Measurements from ENCODE around the gene SLC6A16. TPM values are rescaled to one million over a fixed set of nuclear protein-coding genes. Genes with fewer than 3 reads are reported as not detected.
"Not testable (repeated sequence)": the region's sequence is repeated elsewhere in the genome, so short reads cannot be mapped to it uniquely, and the experiment has no call there.

SLC6A16 gene
- polyA plus RNA-seq, 1 donor, result 0.61 TPM

GRCh38 chr19:49337267-49338022, 12.5 kb upstream of the SLC6A16 start:
- peaks cover 9% of the 10 kb centered on the region for H3K36me3 ChIP-seq (ENCODE audit: control insufficient read depth, insufficient read depth, low read length)
- peaks cover 47% of the 10 kb centered on the region for H3K27me3 ChIP-seq (ENCODE audit: control insufficient read depth, insufficient read depth, low read length)
- no peak overlapping the region for H3K27ac ChIP-seq (ENCODE audit: low read length)
- WGBS (ENCODE audit: insufficient coverage, low lambda C conversion rate), result 74% methylated on average over 3 of the region's 19 CpGs
- H3K4me3 ChIP-seq (ENCODE audit: low read length), result no peak overlapping the region
- peaks cover 4% of the 10 kb centered on the region for H3K4me1 ChIP-seq (ENCODE audit: control insufficient read depth, insufficient read depth, low read length)
- H3K9me3 ChIP-seq (ENCODE audit: control insufficient read depth, low read depth, low read length), result peaks cover 10% of the 10 kb centered on the region
- DNase-seq, result no peak

- Histone ChIP-seq H3K4me1 (ENCODE audit: control insufficient read depth, insufficient read depth, low read length) (peaks cover 4% of the 10 kb centered on the region), H3K27me3 (ENCODE audit: control insufficient read depth, insufficient read depth, low read length) (peaks cover 47% of the 10 kb centered on the region), H3K36me3 (ENCODE audit: control insufficient read depth, insufficient read depth, low read length) (peaks cover 6% of the 10 kb centered on the region), H3K4me3 (ENCODE audit: low read length) (no peak overlapping the region), H3K27ac (ENCODE audit: low read length) (no peak overlapping the region), H3K9me3 (ENCODE audit: control insufficient read depth, low read depth, low read length) (peaks cover 10% of the 10 kb centered on the region)
- DNase-seq, result no peak
- no CpG with 5 or more reads among the region's 10 CpGs for WGBS (ENCODE audit: insufficient coverage, low lambda C conversion rate)
Measured at GRCh38 chr19:49336482-49337266, 11.7 kb upstream of the SLC6A16 start.

- no peak overlapping the region for H3K4me3 ChIP-seq (ENCODE audit: low read length)
- H3K36me3 ChIP-seq (ENCODE audit: control insufficient read depth, insufficient read depth, low read length), result peaks cover 2% of the 10 kb centered on the region
- H3K27ac ChIP-seq (ENCODE audit: low read length), result no peak overlapping the region
Measured at GRCh38 chr19:49335784-49336481, 10.9 kb upstream of the SLC6A16 start.

GRCh38 chr19:49335071-49335783, 10.2 kb upstream of the SLC6A16 start, which contains the start of gene CD37:
Gene CD37 (plus strand): TSS chr19:49335406. CDS start chr19:49335541, 135 bp downstream.
- WGBS (ENCODE audit: insufficient coverage, low lambda C conversion rate), result 89% methylated on average over 1 of the region's 13 CpGs
- Histone ChIP-seq H3K36me3 (ENCODE audit: control insufficient read depth, insufficient read depth, low read length) (no peaks in the 10 kb centered on the region), H3K9me3 (ENCODE audit: control insufficient read depth, low read depth, low read length) (peaks cover 10% of the 10 kb centered on the region), H3K27me3 (ENCODE audit: control insufficient read depth, insufficient read depth, low read length) (peaks cover 37% of the 10 kb centered on the region), H3K4me3 (ENCODE audit: low read length) (no peak within 1 kb of the TSS), H3K27ac (ENCODE audit: low read length) (no peak within 1 kb of the TSS), H3K4me1 (ENCODE audit: control insufficient read depth, insufficient read depth, low read length) (peaks cover 4% of the 10 kb centered on the region)
- DNase-seq, result no peak

More at GRCh38 chr19:49335784-49336481, 10.9 kb upstream of the SLC6A16 start:
- peaks cover 10% of the 10 kb centered on the region for H3K9me3 ChIP-seq (ENCODE audit: control insufficient read depth, low read depth, low read length)
- WGBS (ENCODE audit: insufficient coverage, low lambda C conversion rate), result no CpG with 5 or more reads among the region's 14 CpGs
- no peak for DNase-seq
- H3K27me3 ChIP-seq (ENCODE audit: control insufficient read depth, insufficient read depth, low read length), result peaks cover 44% of the 10 kb centered on the region
- peaks cover 4% of the 10 kb centered on the region for H3K4me1 ChIP-seq (ENCODE audit: control insufficient read depth, insufficient read depth, low read length)

- H3K9me3 ChIP-seq (ENCODE audit: control insufficient read depth, low read depth, low read length), result peaks cover 3% of the 10 kb centered on the region
- peaks cover 24% of the 10 kb centered on the region for H3K27me3 ChIP-seq (ENCODE audit: control insufficient read depth, insufficient read depth, low read length)
- no peak for DNase-seq
- WGBS (ENCODE audit: insufficient coverage, low lambda C conversion rate), result no CpG with 5 or more reads among the region's 8 CpGs
- H3K4me1 ChIP-seq (ENCODE audit: control insufficient read depth, insufficient read depth, low read length), result no peaks in the 10 kb centered on the region
- no peak overlapping the region for H3K4me3 ChIP-seq (ENCODE audit: low read length)
- H3K27ac ChIP-seq (ENCODE audit: low read length), result no peak overlapping the region
- no peaks in the 10 kb centered on the region for H3K36me3 ChIP-seq (ENCODE audit: control insufficient read depth, insufficient read depth, low read length)
Measured at GRCh38 chr19:49333811-49334288, 8.9 kb upstream of the SLC6A16 start.

- peaks cover 3% of the 10 kb centered on the region for H3K9me3 ChIP-seq (ENCODE audit: control insufficient read depth, low read depth, low read length)
- no peaks in the 10 kb centered on the region for H3K4me1 ChIP-seq (ENCODE audit: control insufficient read depth, insufficient read depth, low read length)
- H3K27ac ChIP-seq (ENCODE audit: low read length), result no peak overlapping the region
- H3K4me3 ChIP-seq (ENCODE audit: low read length), result no peak overlapping the region
- H3K27me3 ChIP-seq (ENCODE audit: control insufficient read depth, insufficient read depth, low read length), result peaks cover 20% of the 10 kb centered on the region
- no CpG with 5 or more reads among the region's 3 CpGs for WGBS (ENCODE audit: insufficient coverage, low lambda C conversion rate)
- H3K36me3 ChIP-seq (ENCODE audit: control insufficient read depth, insufficient read depth, low read length), result no peaks in the 10 kb centered on the region
- no peak for DNase-seq
Measured at GRCh38 chr19:49333418-49333805, 8.4 kb upstream of the SLC6A16 start.

GRCh38 chr19:49332691-49333417, 7.9 kb upstream of the SLC6A16 start:
- H3K4me3 ChIP-seq (ENCODE audit: low read length); DNase-seq; H3K36me3 ChIP-seq (ENCODE audit: control insufficient read depth, insufficient read depth, low read length); H3K9me3 ChIP-seq (ENCODE audit: control insufficient read depth, low read depth, low read length); H3K4me1 ChIP-seq (ENCODE audit: control insufficient read depth, insufficient read depth, low read length); H3K27ac ChIP-seq (ENCODE audit: low read length): not testable (repeated sequence)
- peaks cover 14% of the 10 kb centered on the region for H3K27me3 ChIP-seq (ENCODE audit: control insufficient read depth, insufficient read depth, low read length)
- WGBS (ENCODE audit: insufficient coverage, low lambda C conversion rate), result no CpG with 5 or more reads among the region's 13 CpGs

- H3K4me1 ChIP-seq (ENCODE audit: control insufficient read depth, insufficient read depth, low read length), result no peaks in the 10 kb centered on the region
- H3K27ac ChIP-seq (ENCODE audit: low read length), result no peak overlapping the region
- H3K27me3 ChIP-seq (ENCODE audit: control insufficient read depth, insufficient read depth, low read length), result peaks cover 3% of the 10 kb centered on the region
- no CpG with 5 or more reads among the region's 2 CpGs for WGBS (ENCODE audit: insufficient coverage, low lambda C conversion rate)
- peak in 1 of 2 donors; percentile 15 for DNase-seq
- peaks cover 3% of the 10 kb centered on the region for H3K9me3 ChIP-seq (ENCODE audit: control insufficient read depth, low read depth, low read length)
- no peak overlapping the region for H3K4me3 ChIP-seq (ENCODE audit: low read length)
- H3K36me3 ChIP-seq (ENCODE audit: control insufficient read depth, insufficient read depth, low read length), result no peaks in the 10 kb centered on the region
Measured at GRCh38 chr19:49331616-49332055, 6.6 kb upstream of the SLC6A16 start.

- H3K4me3 ChIP-seq (ENCODE audit: low read length); H3K36me3 ChIP-seq (ENCODE audit: control insufficient read depth, insufficient read depth, low read length); H3K27me3 ChIP-seq (ENCODE audit: control insufficient read depth, insufficient read depth, low read length); H3K4me1 ChIP-seq (ENCODE audit: control insufficient read depth, insufficient read depth, low read length); H3K9me3 ChIP-seq (ENCODE audit: control insufficient read depth, low read depth, low read length); DNase-seq; H3K27ac ChIP-seq (ENCODE audit: low read length): not testable (repeated sequence)
- WGBS (ENCODE audit: insufficient coverage, low lambda C conversion rate), result no CpG with 5 or more reads among the region's 4 CpGs
Measured at GRCh38 chr19:49331187-49331586, 6.2 kb upstream of the SLC6A16 start.

Measured in large intestine (tissue), 3 donors.